NCI-H82 (cell line): ENCODE data around the gene EML2.

Experiments
- DNase-seq: peaks from one replicate; lab custom pipeline; 2025; lab: John Stamatoyannopoulos, UW

EML2 gene

GRCh38 chr19:45587873-45588272 is 51.3 kb downstream of the EML2 start:
- peak; percentile 50 for DNase-seq

- DNase-seq: no peak
These were observed 54.0 kb downstream of the EML2 start for GRCh38 chr19:45585158-45585577.

GRCh38 chr19:45584332-45585157 is 54.7 kb downstream of the EML2 start, which contains the start of gene OPA3:
Gene OPA3, minus strand, starts transcription at chr19:45584802. Its CDS starts 38 bp downstream, at chr19:45584764.
- peak; percentile 100 for DNase-seq

GRCh38 chr19:45581576-45581975 is 57.6 kb downstream of the EML2 start:
- DNase-seq: no peak

GRCh38 chr19:45578861-45579260 is 60.3 kb downstream of the EML2 start:
- DNase-seq: peak; percentile 40

- DNase-seq: peak; percentile 37
These were observed 61.9 kb downstream of the EML2 start for GRCh38 chr19:45577111-45577905.

- no peak for DNase-seq
These were observed 62.5 kb downstream of the EML2 start for GRCh38 chr19:45576682-45577081.

- DNase-seq: no peak
These were observed 64.0 kb downstream of the EML2 start for GRCh38 chr19:45575216-45575615.

- no peak for DNase-seq
These were observed 64.7 kb downstream of the EML2 start for GRCh38 chr19:45574526-45574925.

- DNase-seq: no peak
These were observed 67.6 kb downstream of the EML2 start for GRCh38 chr19:45571457-45572220.

- peak; percentile 68 for DNase-seq
These were observed 69.4 kb downstream of the EML2 start for GRCh38 chr19:45569619-45570421.

- no peak for DNase-seq
These were observed 70.5 kb downstream of the EML2 start for GRCh38 chr19:45568732-45569131.

- no peak for DNase-seq
These were observed 71.6 kb downstream of the EML2 start for GRCh38 chr19:45567609-45568008.

GRCh38 chr19:45564131-45564780 is 74.9 kb downstream of the EML2 start:
- peak; percentile 95 for DNase-seq

- no peak for DNase-seq
These were observed 78.5 kb downstream of the EML2 start for GRCh38 chr19:45560686-45561085.

- DNase-seq: no peak
These were observed 79.2 kb downstream of the EML2 start for GRCh38 chr19:45560038-45560437.
